PFSK-1 (cell line): ENCODE data around the gene RSAD2.

Source experiments
- FOXP2 ChIP-seq: optimal IDR thresholded peaks from 2 replicates; pipeline ENCODE3; 2011; ENCODE audit warnings: borderline replicate concordance, control low read depth, inconsistent platforms; ENCODE audit not compliant: insufficient read depth; ENCODE audit errors: extremely low read length, extremely low read depth
- POLR2AphosphoS5 ChIP-seq: IDR thresholded peaks from 2 replicates; pipeline ENCODE4 v1.6.1; 2012; ENCODE audit warnings: low read depth, mild to moderate bottlenecking, control low read depth, low read length, moderate library complexity
- REST ChIP-seq, 2 experiments: IDR thresholded peaks; 2 replicates each; pipeline versions ENCODE4 v1.6.1 to v1.8.0; 2011 to 2012; ENCODE audit warnings: low read depth in 2 of 2, low read length in 2 of 2, control low read depth in 1 of 2, inconsistent platforms in 1 of 2, mild to moderate bottlenecking in 1 of 2, moderate library complexity in 1 of 2; ENCODE audit not compliant: insufficient read depth in 1 of 2
- SIN3A ChIP-seq: IDR thresholded peaks from 2 replicates; pipeline ENCODE4 v1.6.1; 2012; ENCODE audit warnings: mild to moderate bottlenecking, low read length, moderate library complexity, borderline replicate concordance; ENCODE audit not compliant: insufficient read depth
- TAF1 ChIP-seq: IDR thresholded peaks from 2 replicates; pipeline ENCODE4 v1.6.1; 2012; ENCODE audit warnings: low read length, control low read depth, borderline replicate concordance; ENCODE audit not compliant: insufficient read depth

Gene RSAD2

GRCh38 chr2:6885551-6885950 is 8.0 kb downstream of the RSAD2 start:
- TF ChIP-seq FOXP2 (no peak), REST (IDR thresholded peaks at IDR 0.05; ENCODE audit: insufficient read depth in 1 of 2, low read depth in 2 of 2, low read length in 2 of 2) (no peak), SIN3A (no peak), POLR2AphosphoS5 (no peak), TAF1 (no peak)

GRCh38 chr2:6885968-6886367 is 8.4 kb downstream of the RSAD2 start:
- no peak for TF ChIP-seq REST (IDR thresholded peaks at IDR 0.05; ENCODE audit: insufficient read depth in 1 of 2, low read depth in 2 of 2, low read length in 2 of 2)
- TF ChIP-seq SIN3A = no peak
- no peak for TF ChIP-seq POLR2AphosphoS5
- TF ChIP-seq FOXP2 = no peak
- TF ChIP-seq TAF1 = no peak

- TF ChIP-seq POLR2AphosphoS5 (no peak), FOXP2 (no peak), REST (IDR thresholded peaks at IDR 0.05; ENCODE audit: insufficient read depth in 1 of 2, low read depth in 2 of 2, low read length in 2 of 2) (no peak), SIN3A (no peak), TAF1 (no peak)
Measured at GRCh38 chr2:6887751-6888192, 10.2 kb downstream of the RSAD2 start.

- TF ChIP-seq POLR2AphosphoS5 (no peak), FOXP2 (no peak), SIN3A (no peak), REST (IDR thresholded peaks at IDR 0.05; ENCODE audit: insufficient read depth in 1 of 2, low read depth in 2 of 2, low read length in 2 of 2) (no peak), TAF1 (no peak)
Measured at GRCh38 chr2:6888724-6889123, 11.1 kb downstream of the RSAD2 start.
